Choroid plexus epithelial cell (primary cell): ENCODE results near the gene MIA3.

ENCODE experiments used
- DNase-seq: peaks from one replicate; pipeline ENCODE4 v3.0.0-alpha.2; 2010; ENCODE audit warnings: low read depth
- H3K4me3 ChIP-seq: 2 replicates; pipeline ENCODE4 v1.5.1; 2011; ENCODE audit warnings: low read depth, mild to moderate bottlenecking, control low read depth, low read length, moderate library complexity
- CTCF ChIP-seq: conservative IDR thresholded peaks from 2 replicates; pipeline ENCODE4 v1.5.1; 2011; ENCODE audit warnings: low read depth, mild to moderate bottlenecking, control low read depth, inconsistent platforms, low read length, moderate library complexity

Gene MIA3

GRCh38 chr1:222623458-222623857 lies 5.6 kb downstream of the MIA3 start:
- no peak for DNase-seq
- H3K4me3 ChIP-seq = no peak overlapping the region
- no peak for TF ChIP-seq CTCF

GRCh38 chr1:222624214-222624613 lies 6.3 kb downstream of the MIA3 start:
- TF ChIP-seq CTCF = no peak
- H3K4me3 ChIP-seq = no peak overlapping the region
- DNase-seq = no peak

- DNase-seq = peak; percentile 18
- no peak overlapping the region for H3K4me3 ChIP-seq
- TF ChIP-seq CTCF = no peak
Observed at GRCh38 chr1:222627232-222627631, 9.3 kb downstream of the MIA3 start.

GRCh38 chr1:222629921-222630535 lies 12.1 kb downstream of the MIA3 start:
- peak; percentile 52 for DNase-seq
- H3K4me3 ChIP-seq = no peak overlapping the region
- TF ChIP-seq CTCF = no peak

- no peak for TF ChIP-seq CTCF
- H3K4me3 ChIP-seq = no peak overlapping the region
- DNase-seq = peak; percentile 74
Observed at GRCh38 chr1:222631611-222632208, 13.8 kb downstream of the MIA3 start.

- no peak for DNase-seq
- no peak for TF ChIP-seq CTCF
Observed at GRCh38 chr1:222632749-222633148, 14.9 kb downstream of the MIA3 start.

More at GRCh38 chr1:222632749-222633148, 14.9 kb downstream of the MIA3 start:
- H3K4me3 ChIP-seq = no peak overlapping the region
